ENCODE results near the gene RO60. TPM values are rescaled to one million over a fixed set of nuclear protein-coding genes. Genes with fewer than 3 reads are reported as not detected.
A peak's percentile ranks its signal among the peaks of the same experiment; 100 is the strongest.

RO60 gene
- total and polyA plus RNA-seq, 2 of the 13 experiments (the other 11 are each of a cell fraction or from before 2014, with no cell fraction given): 20.3 to 53.7 TPM

DNA sequence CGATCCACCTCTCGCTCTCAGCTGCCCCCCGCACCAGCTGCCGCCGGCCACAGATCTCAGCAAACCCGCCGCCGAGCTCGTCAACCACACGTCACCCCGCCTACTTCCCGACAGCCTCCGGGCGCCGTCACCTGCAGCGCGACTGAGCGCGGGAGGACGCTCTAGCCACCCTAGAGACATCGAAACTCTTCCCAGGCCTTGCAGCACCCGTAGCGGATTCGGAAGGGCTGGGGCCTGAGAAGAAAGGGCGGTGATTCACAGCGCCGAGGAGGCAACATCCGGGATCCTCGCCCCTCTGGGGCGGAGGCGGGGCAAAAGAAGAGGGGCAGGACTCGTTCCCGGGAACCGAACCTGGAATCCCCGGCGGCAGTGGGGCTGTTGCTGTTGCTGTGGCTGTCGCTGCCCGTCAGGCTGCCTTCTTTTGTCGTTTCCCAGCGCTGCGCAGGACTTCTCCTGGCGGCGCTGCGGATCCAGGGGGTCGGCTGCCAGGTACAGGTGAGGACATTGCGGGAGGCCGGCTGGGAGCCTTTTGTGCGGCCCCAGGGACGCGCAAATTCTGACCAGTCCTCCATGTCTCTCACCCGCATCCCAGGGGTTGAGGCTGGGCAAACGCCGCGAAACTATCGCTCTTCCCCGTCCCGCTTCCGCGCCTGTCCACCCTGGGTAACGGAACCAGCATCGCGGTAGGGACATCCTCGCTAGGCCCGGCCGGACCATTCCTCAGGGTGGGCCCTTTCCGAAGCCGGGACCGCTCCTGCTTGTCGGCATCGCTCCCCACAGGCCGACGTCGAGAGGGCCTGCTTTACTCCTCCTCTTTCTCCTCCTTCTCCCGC is at the start of gene RO60, which contains the start of gene UCHL5 (continued):
- TF ChIP-seq ZNF383 (CRISPR knock-in tag; IDR thresholded peaks at IDR 0.05; ENCODE audit: borderline replicate concordance) (no peak), ZBTB7B (CRISPR knock-in tag; IDR thresholded peaks at IDR 0.05) (peak; percentile 48; the same call in 1 of the 2 replicates), ZSCAN25 (CRISPR knock-in tag; IDR thresholded peaks at IDR 0.05) (no peak; the same call in 1 of the 2 replicates), FOXP1 (IDR thresholded peaks at IDR 0.05) (no peak), FOXP1 (CRISPR knock-in tag; IDR thresholded peaks at IDR 0.05) (peak; percentile 43), ZNF562 (CRISPR knock-in tag; IDR thresholded peaks at IDR 0.05; ENCODE audit: borderline replicate concordance) (peak; percentile 58; the same call in 1 of the 2 replicates), POGZ (CRISPR knock-in tag; IDR thresholded peaks at IDR 0.05) (peak; percentile 99), ISX (CRISPR knock-in tag; conservative IDR thresholded peaks at IDR 0.05) (peak; percentile 87), NKX3-1 (CRISPR knock-in tag; IDR thresholded peaks at IDR 0.05) (peak; percentile 74; the same call in 1 of the 2 replicates), HNF4G (IDR thresholded peaks at IDR 0.05; ENCODE audit: borderline replicate concordance, low read depth, low read length) (no peak), HNF4G (CRISPR knock-in tag; IDR thresholded peaks at IDR 0.05; ENCODE audit: borderline replicate concordance, low read depth) (peak; percentile 28), ZNF430 (CRISPR knock-in tag; IDR thresholded peaks at IDR 0.05) (peak; percentile 92; the same call in 1 of the 2 replicates), MEF2D (CRISPR knock-in tag; IDR thresholded peaks at IDR 0.05) (peak; percentile 88), GATA4 (IDR thresholded peaks at IDR 0.05; ENCODE audit: borderline replicate concordance, low read depth) (no peak), PHF5A (CRISPR knock-in tag; IDR thresholded peaks at IDR 0.05; ENCODE audit: low read depth, unreplicated experiment) (peak; percentile 83), EZH2 (conservative IDR thresholded peaks at IDR 0.05; ENCODE audit: low read depth, low read length) (no peak), KLF16 (CRISPR knock-in tag; IDR thresholded peaks at IDR 0.05) (peak in 1 of 2 experiments; percentile 96; a peak in 2 of 4 replicates), ZNF629 (CRISPR knock-in tag; conservative IDR thresholded peaks at IDR 0.05) (peak; percentile 43; the same call in 1 of the 2 replicates), ARID2 (CRISPR knock-in tag; IDR thresholded peaks at IDR 0.05; ENCODE audit: borderline replicate concordance) (peak; percentile 76; the same call in 1 of the 2 replicates), ZNF451 (CRISPR knock-in tag; IDR thresholded peaks at IDR 0.05) (peak; percentile 51; the same call in 1 of the 2 replicates), SIN3B (IDR thresholded peaks at IDR 0.05; ENCODE audit: low read length) (peak; percentile 77; the same call in 1 of the 2 replicates), EP300 (IDR thresholded peaks at IDR 0.05; ENCODE audit: low read depth in 2 of 2, low read length in 2 of 2) (0 out of 4 replicates have a peak, but pooled peaks of 1 of the 2 experiments have one; percentile 32), EP300 (CRISPR knock-in tag; IDR thresholded peaks at IDR 0.05; ENCODE audit: borderline replicate concordance) (peak; percentile 61), SMAD3 (CRISPR knock-in tag; IDR thresholded peaks at IDR 0.05) (peak; percentile 81; the same call in 1 of the 2 replicates), ZNF44 (CRISPR knock-in tag; IDR thresholded peaks at IDR 0.05) (peak; percentile 26; the same call in 1 of the 2 replicates), JUND (CRISPR knock-in tag; IDR thresholded peaks at IDR 0.05) (peak; percentile 84), GTF3A (CRISPR knock-in tag; conservative IDR thresholded peaks at IDR 0.05) (no peak; the same call in 1 of the 2 replicates), ZNF781 (CRISPR knock-in tag; IDR thresholded peaks at IDR 0.05; ENCODE audit: borderline replicate concordance, not compliant biosample characterization) (no peak)
- TF ChIP-seq, protein P1, sequence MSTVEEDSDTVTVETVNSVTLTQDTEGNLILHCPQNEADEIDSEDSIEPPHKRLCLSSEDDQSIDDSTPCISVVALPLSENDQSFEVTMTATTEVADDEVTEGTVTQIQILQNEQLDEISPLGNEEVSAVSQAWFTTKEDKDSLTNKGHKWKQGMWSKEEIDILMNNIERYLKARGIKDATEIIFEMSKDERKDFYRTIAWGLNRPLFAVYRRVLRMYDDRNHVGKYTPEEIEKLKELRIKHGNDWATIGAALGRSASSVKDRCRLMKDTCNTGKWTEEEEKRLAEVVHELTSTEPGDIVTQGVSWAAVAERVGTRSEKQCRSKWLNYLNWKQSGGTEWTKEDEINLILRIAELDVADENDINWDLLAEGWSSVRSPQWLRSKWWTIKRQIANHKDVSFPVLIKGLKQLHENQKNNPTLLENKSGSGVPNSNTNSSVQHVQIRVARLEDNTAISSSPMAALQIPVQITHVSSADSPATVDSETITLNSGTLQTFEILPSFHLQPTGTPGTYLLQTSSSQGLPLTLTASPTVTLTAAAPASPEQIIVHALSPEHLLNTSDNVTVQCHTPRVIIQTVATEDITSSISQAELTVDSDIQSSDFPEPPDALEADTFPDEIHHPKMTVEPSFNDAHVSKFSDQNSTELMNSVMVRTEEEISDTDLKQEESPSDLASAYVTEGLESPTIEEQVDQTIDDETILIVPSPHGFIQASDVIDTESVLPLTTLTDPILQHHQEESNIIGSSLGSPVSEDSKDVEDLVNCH (CRISPR knock-in tag; IDR thresholded peaks at IDR 0.05): peak; percentile 95; the same call in 1 of the 2 replicates
- TF ChIP-seq, protein P2, sequence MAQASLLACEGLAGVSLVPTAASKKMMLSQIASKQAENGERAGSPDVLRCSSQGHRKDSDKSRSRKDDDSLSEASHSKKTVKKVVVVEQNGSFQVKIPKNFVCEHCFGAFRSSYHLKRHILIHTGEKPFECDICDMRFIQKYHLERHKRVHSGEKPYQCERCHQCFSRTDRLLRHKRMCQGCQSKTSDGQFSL (CRISPR knock-in tag; IDR thresholded peaks at IDR 0.05): peak; percentile 43; the same call in 1 of the 2 replicates

Data from HepG2 (cell line).